Measurements from ENCODE around the gene PRKAR1A. TPM values are rescaled to one million over a fixed set of nuclear protein-coding genes. Genes with fewer than 3 reads are reported as not detected.
"Not testable (repeated sequence)": the region's sequence is repeated elsewhere in the genome, so short reads cannot be mapped to it uniquely, and the experiment has no call there.

The PRKAR1A gene
- total RNA-seq, 2 donors from 2014 or later: 236 to 271 TPM

- intact Hi-C loops (cut with DNase I): no loop called here
- DNase-seq (ENCODE audit: low spot score): no peak
Measured at GRCh38 chr17:68507576-68507975, 4.7 kb upstream of the PRKAR1A start.

GRCh38 chr17:68509141-68510057 lies 2.8 kb upstream of the PRKAR1A start:
- intact Hi-C loops (cut with DNase I): no loop called here
- DNase-seq (ENCODE audit: low spot score): no peak

GRCh38 chr17:68511254-68511670 lies 968 bp upstream of the PRKAR1A start:
- intact Hi-C loops (cut with DNase I): no loop called here
- no peak for DNase-seq (ENCODE audit: low spot score)

GRCh38 chr17:68511671-68512246 lies 471 bp upstream of the PRKAR1A start:
- intact Hi-C loops (cut with DNase I): no loop called here
- peak; percentile 91 for DNase-seq (ENCODE audit: low spot score)

- intact Hi-C loops (cut with DNase I): no loop called here
- DNase-seq (ENCODE audit: low spot score): no peak
Measured at GRCh38 chr17:68512960-68513474, 787 bp downstream of the PRKAR1A start.

- intact Hi-C loops (cut with DNase I): no loop called here
- no peak for DNase-seq (ENCODE audit: low spot score)
Measured at GRCh38 chr17:68513932-68514331, 1.7 kb downstream of the PRKAR1A start.

- intact Hi-C loops (cut with DNase I): no loop called here
- DNase-seq (ENCODE audit: low spot score): no peak
Measured at GRCh38 chr17:68514831-68515635, 2.8 kb downstream of the PRKAR1A start.

- intact Hi-C loops (cut with DNase I): no loop called here
- DNase-seq (ENCODE audit: low spot score): no peak
Measured at GRCh38 chr17:68516732-68517131, 4.5 kb downstream of the PRKAR1A start.

- DNase-seq (ENCODE audit: low spot score); intact Hi-C loops (cut with DNase I): not testable (repeated sequence)
Measured at GRCh38 chr17:68517605-68518004, 5.4 kb downstream of the PRKAR1A start.

GRCh38 chr17:68518063-68518815 lies 6.0 kb downstream of the PRKAR1A start:
- no peak for DNase-seq (ENCODE audit: low spot score)
- intact Hi-C loops (cut with DNase I): no loop called here

GRCh38 chr17:68519051-68519450 lies 6.8 kb downstream of the PRKAR1A start:
- intact Hi-C loops (cut with DNase I); DNase-seq (ENCODE audit: low spot score): not testable (repeated sequence)

GRCh38 chr17:68519911-68520310 lies 7.7 kb downstream of the PRKAR1A start:
- no peak for DNase-seq (ENCODE audit: low spot score)
- intact Hi-C loops (cut with DNase I): no loop called here

GRCh38 chr17:68522266-68522665 lies 10.0 kb downstream of the PRKAR1A start:
- intact Hi-C loops (cut with DNase I): no loop called here
- DNase-seq (ENCODE audit: low spot score): no peak

GRCh38 chr17:68526548-68526947 lies 14.3 kb downstream of the PRKAR1A start:
- no peak for DNase-seq (ENCODE audit: low spot score)
- intact Hi-C loops (cut with DNase I): no loop called here

GRCh38 chr17:68527314-68527713 lies 15.1 kb downstream of the PRKAR1A start:
- no peak for DNase-seq (ENCODE audit: low spot score)
- intact Hi-C loops (cut with DNase I): no loop called here

- intact Hi-C loops (cut with DNase I): no loop called here
- DNase-seq (ENCODE audit: low spot score): no peak
Measured at GRCh38 chr17:68531252-68531651, 19.0 kb downstream of the PRKAR1A start.

GRCh38 chr17:68532826-68533225 lies 20.6 kb downstream of the PRKAR1A start:
- intact Hi-C loops (cut with DNase I): no loop called here
- no peak for DNase-seq (ENCODE audit: low spot score)

- DNase-seq (ENCODE audit: low spot score): no peak
- intact Hi-C loops (cut with DNase I): no loop called here
Measured at GRCh38 chr17:68533887-68534694, 21.9 kb downstream of the PRKAR1A start.

Data from posterior vena cava (tissue), 2 donors.